HUES48 (cell line): ENCODE data around the gene BNC2.

Experiments used
- H3K27ac ChIP-seq: one replicate; pipeline ENCODE4 v1.7.0; 2013; ENCODE audit warnings: low read depth, low read length, inconsistent platforms
- H3K27me3 ChIP-seq: 2 replicates; pipeline ENCODE4 v1.6.1; 2013; ENCODE audit warnings: mild to moderate bottlenecking, low read length; ENCODE audit not compliant: control insufficient read depth, insufficient read depth
- H3K36me3 ChIP-seq: 2 replicates; pipeline ENCODE4 v1.6.1; 2013; ENCODE audit warnings: low read length; ENCODE audit not compliant: control insufficient read depth, insufficient read depth
- H3K4me1 ChIP-seq: 2 replicates; pipeline ENCODE4 v1.6.1; 2013; ENCODE audit warnings: mild to moderate bottlenecking, low read length; ENCODE audit not compliant: control insufficient read depth, insufficient read depth
- H3K4me3 ChIP-seq: 2 replicates; pipeline ENCODE4 v1.5.1; 2013; ENCODE audit warnings: mild to moderate bottlenecking, low read depth, low read length
- H3K9ac ChIP-seq: 2 replicates; pipeline ENCODE4 v1.6.1; 2013; ENCODE audit warnings: mild to moderate bottlenecking, low read depth, low read length, moderate library complexity
- H3K9me3 ChIP-seq: 2 replicates; pipeline ENCODE4 v1.6.1; 2013; ENCODE audit warnings: low read length; ENCODE audit not compliant: control insufficient read depth, insufficient read depth

Gene BNC2

DNA sequence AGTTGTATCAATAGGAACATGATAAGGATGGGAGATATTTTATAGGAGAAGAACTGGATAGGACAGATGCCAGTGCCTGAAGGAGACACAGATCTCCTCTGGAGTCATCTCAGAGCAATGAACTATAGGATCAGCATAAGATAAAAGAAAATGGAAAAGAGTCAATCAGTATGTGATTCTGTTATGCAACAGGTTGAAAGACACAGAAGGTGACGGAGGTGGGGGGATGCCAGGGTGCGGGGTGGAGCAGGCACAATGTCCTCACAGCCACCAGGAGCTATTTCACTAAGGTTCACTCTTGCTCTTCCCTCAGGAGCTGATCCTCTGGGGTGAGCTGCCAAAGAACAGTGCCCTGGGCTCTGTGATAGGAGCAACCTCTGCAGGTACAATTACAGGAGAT is 179.8 kb downstream of the BNC2 start:
- Histone ChIP-seq H3K4me1 (peaks cover 68% of the 10 kb centered on the region), H3K27ac (no peak overlapping the region), H3K4me3 (no peak overlapping the region)

DNA sequence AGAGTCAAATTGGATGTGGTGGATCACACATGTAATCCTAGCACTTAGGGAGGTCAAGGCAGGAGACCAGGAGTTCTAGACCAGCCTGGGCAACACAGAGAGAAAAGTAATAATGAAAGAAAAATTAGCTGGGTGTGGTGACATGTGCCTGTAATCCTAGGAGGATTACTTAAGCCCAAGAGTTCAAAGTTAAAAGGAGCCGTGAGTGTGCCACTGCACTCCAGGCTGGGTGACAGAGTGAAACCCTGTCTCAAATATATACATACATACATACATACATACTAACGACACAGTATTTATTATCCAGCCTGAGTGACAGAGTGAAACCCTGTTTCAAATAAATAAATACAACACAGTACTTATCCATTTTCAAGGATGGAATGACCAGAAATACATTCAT is 180.3 kb downstream of the BNC2 start:
- Histone ChIP-seq H3K9me3 (no peaks in the 10 kb centered on the region), H3K9ac (no peak overlapping the region), H3K4me3 (no peak overlapping the region), H3K27me3 (no peaks in the 10 kb centered on the region), H3K27ac (no peak overlapping the region), H3K36me3 (no peaks in the 10 kb centered on the region), H3K4me1 (peaks cover 68% of the 10 kb centered on the region)

More for the DNA sequence above, 179.8 kb downstream of the BNC2 start:
- Histone ChIP-seq H3K9ac (no peak overlapping the region), H3K9me3 (no peaks in the 10 kb centered on the region), H3K27me3 (no peaks in the 10 kb centered on the region), H3K36me3 (no peaks in the 10 kb centered on the region)

GRCh38 chr9:16689351-16689938 is 181.0 kb downstream of the BNC2 start:
- Histone ChIP-seq H3K9me3 (no peaks in the 10 kb centered on the region), H3K4me3 (no peak overlapping the region), H3K27me3 (no peaks in the 10 kb centered on the region), H3K4me1 (peaks cover 60% of the 10 kb centered on the region), H3K36me3 (no peaks in the 10 kb centered on the region), H3K9ac (no peak overlapping the region), H3K27ac (no peak overlapping the region)

DNA sequence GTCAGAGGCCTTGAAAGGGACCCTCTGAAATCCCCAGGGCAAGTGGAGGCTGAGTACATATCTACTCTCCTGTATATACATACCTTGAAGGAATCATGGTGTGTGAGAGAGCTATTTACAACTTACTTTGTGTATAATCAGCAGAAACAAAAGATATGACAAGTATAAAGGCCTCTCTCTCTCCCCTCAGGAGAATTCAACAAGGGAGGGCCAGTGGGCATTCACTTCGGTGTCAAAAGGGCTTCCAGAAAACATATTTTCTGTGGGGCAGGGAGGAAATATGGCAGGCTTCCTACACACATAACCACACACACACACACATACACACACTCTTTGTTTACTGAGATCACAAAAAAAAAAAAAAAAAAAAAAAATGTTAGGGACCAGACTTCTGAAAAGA is 181.7 kb downstream of the BNC2 start:
- H3K27ac ChIP-seq = no peak overlapping the region

GRCh38 chr9:16687678-16688369 is 182.6 kb downstream of the BNC2 start:
- no peak overlapping the region for H3K27ac ChIP-seq
- H3K4me3 ChIP-seq = no peak overlapping the region
- H3K4me1 ChIP-seq = peaks cover 52% of the 10 kb centered on the region
- H3K36me3 ChIP-seq = no peaks in the 10 kb centered on the region
- no peaks in the 10 kb centered on the region for H3K27me3 ChIP-seq
- no peaks in the 10 kb centered on the region for H3K9me3 ChIP-seq
- H3K9ac ChIP-seq = no peak overlapping the region

More for the DNA sequence above, 181.7 kb downstream of the BNC2 start:
- H3K4me1 ChIP-seq = peaks cover 54% of the 10 kb centered on the region
- no peaks in the 10 kb centered on the region for H3K27me3 ChIP-seq
- H3K4me3 ChIP-seq = no peak overlapping the region
- H3K9ac ChIP-seq = no peak overlapping the region
- no peaks in the 10 kb centered on the region for H3K36me3 ChIP-seq
- H3K9me3 ChIP-seq = no peaks in the 10 kb centered on the region

DNA sequence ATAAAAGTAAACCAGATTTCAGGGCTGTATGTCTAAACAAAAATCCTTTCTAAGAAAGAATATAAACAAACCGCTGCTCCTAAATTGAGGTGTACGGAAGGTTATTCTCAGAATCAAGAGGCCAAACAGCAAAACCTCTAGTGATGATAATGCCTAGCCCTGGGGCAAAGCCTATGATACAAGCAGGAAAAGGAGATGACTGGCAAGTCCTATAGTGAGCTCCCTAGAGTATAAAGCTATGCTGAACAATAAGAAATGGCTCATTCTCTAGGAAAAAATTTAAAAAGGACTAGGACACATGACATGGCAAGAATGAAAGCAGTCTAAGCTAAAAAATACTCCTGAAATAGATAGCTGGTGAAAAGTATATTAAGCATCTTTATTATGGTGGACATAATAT is 187.1 kb downstream of the BNC2 start:
- H3K4me1 ChIP-seq = peaks cover 43% of the 10 kb centered on the region
- no peak overlapping the region for H3K9ac ChIP-seq
- no peaks in the 10 kb centered on the region for H3K9me3 ChIP-seq
- H3K27me3 ChIP-seq = no peaks in the 10 kb centered on the region
- no peak overlapping the region for H3K27ac ChIP-seq
- H3K4me3 ChIP-seq = no peak overlapping the region
- no peaks in the 10 kb centered on the region for H3K36me3 ChIP-seq

DNA sequence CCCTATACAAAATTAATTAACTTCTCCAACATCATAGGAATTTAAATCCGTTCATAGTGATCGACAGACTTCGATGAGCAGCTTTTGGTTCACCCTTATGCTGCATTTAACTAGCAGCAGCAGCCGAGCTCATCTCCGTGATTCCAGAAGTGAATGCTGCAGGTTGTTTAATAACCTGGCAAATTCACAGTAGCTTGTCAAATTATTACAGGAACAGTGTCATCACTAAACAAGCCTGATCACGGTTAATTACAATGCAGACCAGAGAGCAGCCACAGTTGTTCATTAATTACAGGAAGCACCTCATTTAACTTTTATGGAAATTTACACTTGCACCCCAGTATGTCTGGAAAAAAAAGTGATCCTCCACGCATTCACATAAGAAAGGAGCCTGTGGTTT is 188.2 kb downstream of the BNC2 start:
- H3K4me1 ChIP-seq = peaks cover 37% of the 10 kb centered on the region
- no peaks in the 10 kb centered on the region for H3K9me3 ChIP-seq
- H3K27me3 ChIP-seq = no peaks in the 10 kb centered on the region
- H3K4me3 ChIP-seq = no peak overlapping the region
- H3K36me3 ChIP-seq = no peaks in the 10 kb centered on the region
- H3K9ac ChIP-seq = no peak overlapping the region
- no peak overlapping the region for H3K27ac ChIP-seq

DNA sequence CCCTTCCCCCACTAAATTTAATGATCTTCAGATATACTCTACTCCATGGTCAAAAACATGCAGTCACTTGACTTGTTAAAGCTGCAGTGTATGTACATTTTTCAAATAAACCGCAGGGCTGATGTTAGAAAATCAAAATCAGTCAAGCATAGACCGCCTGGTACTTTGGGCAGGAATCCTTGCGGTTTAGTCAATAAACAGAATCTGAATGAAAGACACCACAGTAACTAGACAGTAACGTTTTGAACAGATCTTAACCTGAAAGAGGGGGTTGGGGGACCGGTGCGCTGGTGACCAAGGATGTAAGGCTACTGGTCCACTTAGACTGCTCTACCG is 188.8 kb downstream of the BNC2 start:
- H3K4me3 ChIP-seq = no peak overlapping the region
- no peak overlapping the region for H3K9ac ChIP-seq
- peaks cover 31% of the 10 kb centered on the region for H3K4me1 ChIP-seq

DNA sequence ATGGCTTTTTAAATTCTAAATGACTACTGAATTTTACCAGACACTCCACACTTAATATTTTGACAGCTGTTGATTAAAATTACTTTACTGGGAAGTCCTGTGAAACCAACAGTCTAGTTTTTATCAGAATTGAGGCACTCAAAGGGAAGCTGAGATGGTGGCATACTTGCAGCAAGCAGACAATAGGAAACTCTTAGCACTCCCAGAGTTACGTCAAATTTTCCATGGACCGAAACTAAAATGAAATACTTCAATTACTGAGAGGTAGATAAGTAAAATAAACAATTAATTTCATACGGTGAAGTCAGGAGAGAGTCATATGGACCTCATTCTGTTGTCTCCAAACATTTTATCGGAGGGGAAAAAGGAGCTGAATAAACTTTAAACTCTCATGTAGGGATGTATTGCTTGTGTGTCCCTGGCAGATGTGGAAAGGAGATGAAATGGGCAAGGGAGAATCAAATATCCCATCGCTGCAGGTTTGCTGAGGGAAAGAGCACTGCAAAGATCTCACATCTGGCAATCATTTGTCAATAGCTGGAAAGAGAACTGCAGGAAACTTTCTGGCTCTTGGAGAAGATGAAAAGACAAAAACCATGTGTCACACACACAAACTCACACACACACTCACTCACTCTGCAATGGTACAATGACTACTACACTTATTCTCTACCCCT is 189.4 kb downstream of the BNC2 start:
- no peaks in the 10 kb centered on the region for H3K9me3 ChIP-seq
- no peak overlapping the region for H3K9ac ChIP-seq
- no peaks in the 10 kb centered on the region for H3K27me3 ChIP-seq
- peaks cover 31% of the 10 kb centered on the region for H3K4me1 ChIP-seq
- H3K27ac ChIP-seq = no peak overlapping the region
- no peak overlapping the region for H3K4me3 ChIP-seq
- no peaks in the 10 kb centered on the region for H3K36me3 ChIP-seq

More for the DNA sequence above, 188.8 kb downstream of the BNC2 start:
- H3K27ac ChIP-seq = no peak overlapping the region
- no peaks in the 10 kb centered on the region for H3K36me3 ChIP-seq
- no peaks in the 10 kb centered on the region for H3K9me3 ChIP-seq
- no peaks in the 10 kb centered on the region for H3K27me3 ChIP-seq

DNA sequence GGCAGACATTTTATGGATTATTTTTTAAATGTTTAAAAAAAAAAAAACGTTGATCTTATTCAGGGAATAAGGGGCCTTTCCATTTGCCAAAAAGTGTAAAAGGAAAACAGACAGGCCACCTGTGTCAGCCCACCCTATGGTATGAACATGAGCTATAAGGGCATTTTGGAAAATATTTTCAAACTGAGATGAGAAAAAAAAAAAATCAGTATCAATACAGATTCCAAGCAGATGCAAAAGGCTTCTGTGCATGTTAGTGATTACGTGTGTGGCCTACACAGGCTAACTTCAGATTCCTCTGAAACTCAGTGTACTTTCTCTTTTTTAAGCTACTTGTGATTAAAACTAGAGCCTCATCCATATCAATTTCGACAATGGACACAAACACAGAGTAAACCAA is 189.9 kb downstream of the BNC2 start:
- H3K27ac ChIP-seq = no peak overlapping the region
- no peaks in the 10 kb centered on the region for H3K36me3 ChIP-seq
- H3K4me1 ChIP-seq = peaks cover 31% of the 10 kb centered on the region
- H3K9ac ChIP-seq = no peak overlapping the region
- no peaks in the 10 kb centered on the region for H3K9me3 ChIP-seq
- H3K27me3 ChIP-seq = no peaks in the 10 kb centered on the region
- H3K4me3 ChIP-seq = no peak overlapping the region

DNA sequence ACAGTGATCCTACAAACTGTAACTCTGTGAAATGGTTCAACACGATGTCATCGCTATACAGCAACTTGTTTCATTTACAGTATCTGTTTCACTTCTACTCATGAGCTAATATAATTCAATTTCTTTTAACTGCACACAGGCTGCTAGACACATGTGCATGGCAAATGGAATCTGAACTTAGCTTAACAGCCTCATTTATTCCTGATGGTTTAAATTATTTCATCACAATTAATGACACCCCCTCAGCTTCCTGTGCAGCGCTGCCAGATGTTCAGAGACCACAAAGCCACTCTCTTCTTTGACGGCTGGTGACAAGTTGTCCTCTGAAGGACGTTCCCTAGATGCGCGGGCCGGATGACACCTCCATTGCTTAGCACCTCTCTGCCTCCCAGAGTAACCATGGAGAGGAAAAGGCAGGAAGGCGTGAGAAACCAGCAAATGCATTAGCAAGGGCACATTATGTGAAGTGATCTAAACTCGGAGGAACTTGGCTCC is 191.1 kb downstream of the BNC2 start:
- Histone ChIP-seq H3K9me3 (no peaks in the 10 kb centered on the region), H3K9ac (no peak overlapping the region), H3K27me3 (no peaks in the 10 kb centered on the region), H3K27ac (no peak overlapping the region), H3K4me1 (peaks cover 34% of the 10 kb centered on the region), H3K4me3 (no peak overlapping the region), H3K36me3 (no peaks in the 10 kb centered on the region)
